Right atrium auricular region (tissue), 2 donors: ENCODE results near the gene TRIM56. TPM values are rescaled to one million over a fixed set of nuclear protein-coding genes. Genes with fewer than 3 reads are reported as not detected.
"Not testable (repeated sequence)": the region's sequence is repeated elsewhere in the genome, so short reads cannot be mapped to it uniquely, and the experiment has no call there.

ENCODE experiments used
- DNase-seq: peaks from one replicate; pipeline ENCODE4 v3.0.0-alpha.2; 2019; ENCODE audit warnings: low spot score
- H3K27ac ChIP-seq, 2 donors: fragments of 200-600 bp; sonication (generic); 1 replicate in 1 of 2; 2 replicates in 1 of 2; pipeline ENCODE4 v1.5.1; 2016 to 2019
- H3K27me3 ChIP-seq, 2 donors: fragments of 200-600 bp; sonication (generic); one replicate each; pipeline versions ENCODE4 v1.5.1 to v1.6.0; 2017 to 2019
- H3K36me3 ChIP-seq: fragments of 200-600 bp; sonication (generic); one replicate; pipeline ENCODE4 v1.5.1; 2016
- H3K4me1 ChIP-seq, 2 donors: fragments of 200-600 bp; sonication (generic); one replicate each; pipeline versions ENCODE4 v1.5.1 to v1.6.0; 2017 to 2019
- H3K4me3 ChIP-seq, 2 donors: fragments of 200-600 bp; sonication (generic); 1 replicate in 1 of 2; 2 replicates in 1 of 2; pipeline ENCODE4 v1.5.1; 2017 to 2019; ENCODE audit warnings: mild to moderate bottlenecking in 1 of 2, moderate library complexity in 1 of 2
- H3K9me3 ChIP-seq, 2 donors: fragments of 200-600 bp; sonication (generic); one replicate each; pipeline ENCODE4 v1.5.1; 2019
- CTCF ChIP-seq, 2 donors: fragments of 200-600 bp; sonication (generic); IDR thresholded peaks; one replicate each; pipeline ENCODE4 v1.5.1; 2019; ENCODE audit warnings: antibody characterized with exemption in 2 of 2
- total RNA-seq, 2 donors: library from RNA; depleted of rRNA; stranded (reverse); fragments of >200 nt; gene quantifications; one replicate each; pipeline ENCODE4 v1.1.0, GENCODE V29; 2016

TRIM56 gene
- total RNA-seq, 2 donors from 2014 or later, result 10.2 to 15.2 TPM

- H3K27ac ChIP-seq, result no peak overlapping the region
- H3K4me3 ChIP-seq, result no peak overlapping the region
- H3K36me3 ChIP-seq, result no peaks in the 10 kb centered on the region
- H3K27me3 ChIP-seq, result no peaks in the 10 kb centered on the region
- no peak for TF ChIP-seq CTCF (IDR thresholded peaks at IDR 0.05)
- no peaks in the 10 kb centered on the region for H3K9me3 ChIP-seq
- DNase-seq, result no peak
- no peaks in the 10 kb centered on the region for H3K4me1 ChIP-seq
Observed at GRCh38 chr7:101066141-101066832, 19.0 kb upstream of the TRIM56 start.

DNA sequence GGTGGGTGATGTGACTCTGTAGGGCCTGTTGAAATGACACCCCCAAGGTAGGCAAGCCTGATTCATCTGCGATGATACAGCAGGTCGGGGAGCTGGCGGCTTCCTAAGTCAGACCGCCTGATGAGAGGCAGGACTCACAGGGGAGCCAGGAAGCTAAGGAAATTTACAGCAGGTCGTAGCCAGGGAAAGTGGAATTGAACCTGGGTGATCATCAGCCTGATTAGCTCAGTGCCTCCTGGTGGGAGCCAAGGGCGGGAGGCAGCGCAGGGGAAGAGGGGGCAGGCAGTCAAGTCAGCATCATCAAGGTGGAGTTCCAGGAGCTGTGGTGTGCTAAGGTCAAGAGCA lies 18.5 kb upstream of the TRIM56 start:
- Histone ChIP-seq H3K9me3 (no peaks in the 10 kb centered on the region), H3K36me3 (no peaks in the 10 kb centered on the region), H3K4me3 (no peak overlapping the region), H3K4me1 (no peaks in the 10 kb centered on the region), H3K27ac (no peak overlapping the region), H3K27me3 (no peaks in the 10 kb centered on the region)
- DNase-seq, result no peak
- TF ChIP-seq CTCF (IDR thresholded peaks at IDR 0.05), result no peak

DNA sequence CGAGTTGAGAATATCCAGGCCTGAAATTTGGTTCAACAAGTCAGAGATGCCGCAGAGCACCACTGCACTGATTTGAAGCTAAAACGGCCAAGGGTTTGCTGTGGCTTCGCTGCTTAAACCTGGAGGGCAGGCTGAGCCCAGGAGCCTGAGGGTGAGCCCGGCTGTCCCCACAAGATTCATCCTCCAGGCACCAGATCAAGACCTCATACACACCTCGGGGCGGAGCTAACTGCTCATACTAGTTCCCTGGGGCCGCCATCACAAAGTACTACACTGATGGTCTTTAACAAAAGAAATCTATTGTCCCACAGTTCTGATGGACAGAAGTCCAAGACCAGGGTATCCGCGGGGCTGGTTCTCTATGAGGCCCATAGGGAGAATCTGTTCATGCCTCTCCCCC lies 16.9 kb upstream of the TRIM56 start:
- no peak for TF ChIP-seq CTCF (IDR thresholded peaks at IDR 0.05)
- Histone ChIP-seq H3K4me3 (no peak overlapping the region), H3K27me3 (no peaks in the 10 kb centered on the region), H3K36me3 (no peaks in the 10 kb centered on the region), H3K27ac (no peak overlapping the region), H3K9me3 (no peaks in the 10 kb centered on the region), H3K4me1 (no peaks in the 10 kb centered on the region)
- no peak for DNase-seq

DNA sequence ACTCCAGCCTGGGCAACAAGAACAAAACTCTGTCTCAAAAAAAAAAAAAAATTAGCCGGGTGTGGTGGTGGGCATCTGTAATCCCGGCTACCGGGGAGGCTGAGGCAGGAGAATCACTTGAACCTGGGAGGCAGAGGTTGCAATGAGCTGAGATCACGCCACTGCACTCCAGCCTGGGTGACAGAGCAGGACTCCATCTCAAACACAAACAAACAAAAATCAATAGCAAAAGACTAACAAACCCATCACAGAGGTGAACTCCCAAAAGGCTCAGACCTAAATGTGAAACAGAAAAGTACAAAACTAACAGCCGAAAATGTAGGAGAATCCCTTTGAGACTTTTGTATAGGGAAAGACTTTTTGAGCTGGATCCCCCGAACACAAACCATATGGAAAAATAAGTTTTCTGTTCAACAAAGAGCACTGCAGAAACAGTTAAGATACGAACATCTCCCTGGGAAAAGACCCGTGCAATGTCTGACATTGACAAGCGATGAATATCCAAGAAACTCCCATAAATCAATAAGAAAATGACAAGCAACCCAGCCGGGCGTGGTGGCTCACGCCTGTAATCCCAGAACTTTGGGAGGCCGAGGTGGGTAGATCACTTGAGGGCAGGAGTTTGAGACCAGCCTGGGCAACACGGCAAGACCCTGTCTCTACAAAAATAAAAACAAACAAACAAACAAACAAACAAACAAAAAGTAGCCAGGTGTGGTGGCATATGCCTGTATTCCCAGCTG lies 13.7 kb upstream of the TRIM56 start:
- not testable (repeated sequence) for H3K9me3 ChIP-seq, H3K4me1 ChIP-seq, H3K27ac ChIP-seq, H3K36me3 ChIP-seq, H3K27me3 ChIP-seq, DNase-seq, H3K4me3 ChIP-seq

GRCh38 chr7:101075646-101076045 lies 9.6 kb upstream of the TRIM56 start:
- no peaks in the 10 kb centered on the region for H3K4me1 ChIP-seq
- H3K4me3 ChIP-seq, result no peak overlapping the region
- H3K27ac ChIP-seq, result no peak overlapping the region
- DNase-seq, result no peak
- no peaks in the 10 kb centered on the region for H3K9me3 ChIP-seq
- H3K36me3 ChIP-seq, result no peaks in the 10 kb centered on the region
- no peak for TF ChIP-seq CTCF (IDR thresholded peaks at IDR 0.05)
- no peaks in the 10 kb centered on the region for H3K27me3 ChIP-seq

DNA sequence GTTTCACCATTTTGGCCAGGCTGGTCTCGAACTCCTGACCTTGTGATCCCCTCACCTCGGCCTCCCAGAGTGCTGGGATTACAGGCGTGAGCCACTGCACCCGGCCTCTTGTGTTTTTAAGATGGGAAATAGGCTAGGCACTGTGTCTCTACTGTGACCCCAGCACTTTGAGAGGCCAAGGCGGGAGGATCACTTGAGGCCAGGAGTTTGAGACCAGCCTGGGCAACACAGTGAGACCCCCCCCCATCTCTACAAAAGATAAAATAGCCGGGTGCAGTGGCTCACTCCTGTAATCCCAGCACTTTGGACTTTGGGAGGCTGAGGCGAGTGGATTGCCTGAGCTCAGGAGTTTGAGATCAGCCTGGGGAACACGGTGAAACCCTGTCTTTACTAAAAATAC lies 9.1 kb upstream of the TRIM56 start:
- not testable (repeated sequence) for H3K27ac ChIP-seq, DNase-seq, H3K9me3 ChIP-seq, H3K27me3 ChIP-seq, H3K4me3 ChIP-seq, H3K36me3 ChIP-seq, H3K4me1 ChIP-seq
